Spinal cord (tissue), 10 donors: Measurements from ENCODE around the gene STAT4. TPM values are rescaled to one million over a fixed set of nuclear protein-coding genes. Genes with fewer than 3 reads are reported as not detected.

Experiments used
- DNase-seq, 6 donors: peaks; one replicate each; pipeline versions ENCODE4 v3.0.0 to v3.0.0-alpha.2; 2013 to 2015; ENCODE audit warnings: low spot score in 6 of 6, low read depth in 4 of 6
- H3K27ac ChIP-seq: one replicate; pipeline ENCODE4 v1.5.1; 2013; ENCODE audit warnings: low read depth, low read length, control low read depth
- H3K27me3 ChIP-seq: one replicate; pipeline ENCODE4 v1.6.1; 2013; ENCODE audit warnings: low read length; ENCODE audit not compliant: control insufficient read depth, insufficient read depth
- H3K36me3 ChIP-seq: one replicate; pipeline ENCODE4 v1.6.1; 2013; ENCODE audit warnings: low read length; ENCODE audit not compliant: control insufficient read depth, insufficient read depth
- H3K4me1 ChIP-seq: one replicate; pipeline ENCODE4 v1.6.1; 2013; ENCODE audit warnings: low read length; ENCODE audit not compliant: control insufficient read depth, insufficient read depth
- H3K4me3 ChIP-seq: one replicate; pipeline ENCODE4 v1.5.1; 2013; ENCODE audit warnings: low read depth, low read length, control low read depth
- H3K9me3 ChIP-seq: one replicate; pipeline ENCODE4 v1.6.1; 2013; ENCODE audit warnings: low read length; ENCODE audit not compliant: control insufficient read depth, insufficient read depth
- WGBS: methylation state at CpG from one replicate; pipeline ENCODE4 v1.1.5; 2013; ENCODE audit warnings: missing lambda C conversion rate; ENCODE audit not compliant: insufficient coverage; 5-methylcytosine and 5-hydroxymethylcytosine counted together
- polyA plus RNA-seq, 2 donors: library from polyadenylated mRNA; unstranded; fragments of 120-200 nt; gene quantifications; one replicate each; pipeline ENCODE4 v1.2.1, GENCODE V29; 2013; ENCODE audit not compliant: insufficient read length in 2 of 2
- total RNA-seq, 2 donors: library from RNA; depleted of rRNA in 1 of 2; stranded (reverse); fragments of 120-200 nt in 1 of 2; fragments of >200 nt in 1 of 2; gene quantifications; one replicate each; pipeline versions ENCODE4 v1.2.3 to v1.2.4, GENCODE V29; 2013 to 2014
- donor health status: healthy.

Gene STAT4
- total and polyA plus RNA-seq, 4 donors = 2.5 to 8.9 (median 7.4) TPM

DNA sequence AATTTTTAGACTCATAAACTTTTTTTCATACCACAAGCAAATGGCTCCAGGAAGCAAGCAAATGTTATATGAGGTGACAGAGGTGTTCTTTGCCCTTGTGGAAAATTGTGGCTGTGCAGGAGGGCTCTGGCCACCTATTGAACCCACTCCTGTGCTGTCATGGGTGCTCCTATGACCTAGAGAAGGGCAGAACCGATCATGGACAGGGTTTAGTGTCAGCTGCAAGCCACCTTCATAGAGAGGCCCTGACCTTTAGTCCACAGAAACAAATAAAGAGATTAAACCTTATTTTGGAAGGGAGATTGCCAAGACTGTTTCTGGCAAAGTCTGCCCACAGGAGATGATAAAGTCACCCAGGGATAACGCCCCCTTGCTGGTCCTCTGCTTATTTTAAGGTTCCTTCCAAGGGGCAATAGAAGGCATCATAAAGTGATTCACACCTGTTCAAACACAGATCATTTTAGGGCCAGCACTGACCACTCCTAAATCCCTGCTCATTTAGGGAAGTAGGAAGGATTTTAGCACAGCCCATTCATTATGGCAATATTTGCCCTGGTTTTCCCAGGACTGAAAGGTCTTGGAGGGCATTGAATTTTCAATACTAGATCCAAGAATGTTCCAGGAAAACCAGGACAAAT, 26.1 kb upstream of the STAT4 start:
- Histone ChIP-seq H3K27ac (no peak overlapping the region), H3K4me1 (no peaks in the 10 kb centered on the region), H3K27me3 (peaks cover 2% of the 10 kb centered on the region), H3K36me3 (no peaks in the 10 kb centered on the region), H3K4me3 (no peak overlapping the region), H3K9me3 (no peaks in the 10 kb centered on the region)
- no peak for DNase-seq
- WGBS = 83% methylated on average over 1 of the region's 2 CpGs

DNA sequence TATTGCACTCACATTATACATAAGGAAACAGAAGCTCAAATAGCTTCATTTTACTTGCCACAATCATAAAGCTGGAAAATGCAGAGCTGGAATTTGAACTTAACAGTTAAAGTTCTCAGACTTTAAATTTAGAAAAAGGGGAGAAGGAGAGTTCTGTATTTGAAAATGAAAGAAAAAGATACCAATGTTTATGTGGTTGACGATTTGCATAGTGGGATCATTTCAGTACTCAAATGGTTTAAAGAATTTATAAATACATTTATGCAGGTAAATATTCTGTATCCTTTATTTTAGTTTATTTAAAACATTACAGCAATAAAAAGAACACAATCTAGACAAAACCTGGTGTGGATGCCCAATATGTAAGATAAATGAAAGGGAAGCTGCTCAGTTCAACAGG, 25.5 kb upstream of the STAT4 start:
- Histone ChIP-seq H3K9me3 (no peaks in the 10 kb centered on the region), H3K4me3 (no peak overlapping the region), H3K4me1 (no peaks in the 10 kb centered on the region), H3K27ac (no peak overlapping the region), H3K36me3 (no peaks in the 10 kb centered on the region), H3K27me3 (peaks cover 2% of the 10 kb centered on the region)
- no peak for DNase-seq
- no CpG with 5 or more reads among the region's 1 CpG for WGBS

DNA sequence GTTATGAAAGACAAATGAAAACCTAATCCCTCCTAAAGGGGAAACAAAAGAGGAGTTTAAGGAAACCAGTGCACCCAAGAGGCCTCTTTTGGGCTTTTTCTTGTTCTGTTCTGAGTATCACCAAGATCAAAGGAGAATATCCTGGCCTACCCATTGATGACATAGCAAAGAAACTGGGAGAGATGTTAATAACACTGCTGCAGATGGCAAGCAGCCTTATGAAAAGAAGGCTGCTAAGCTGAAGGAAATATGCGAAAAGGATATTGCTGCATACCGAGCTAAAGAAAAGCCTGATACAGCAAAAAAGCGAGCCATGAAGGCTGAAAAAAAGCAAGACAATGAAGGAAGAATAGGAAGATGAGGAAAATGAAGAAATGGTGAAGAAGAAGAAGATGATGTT, 23.6 kb upstream of the STAT4 start:
- Histone ChIP-seq H3K36me3 (no peaks in the 10 kb centered on the region), H3K27me3 (peaks cover 2% of the 10 kb centered on the region), H3K4me1 (no peaks in the 10 kb centered on the region), H3K4me3 (no peak overlapping the region), H3K27ac (no peak overlapping the region), H3K9me3 (no peaks in the 10 kb centered on the region)
- no peak for DNase-seq
- 84% methylated on average over 3 of the region's 3 CpGs for WGBS

DNA sequence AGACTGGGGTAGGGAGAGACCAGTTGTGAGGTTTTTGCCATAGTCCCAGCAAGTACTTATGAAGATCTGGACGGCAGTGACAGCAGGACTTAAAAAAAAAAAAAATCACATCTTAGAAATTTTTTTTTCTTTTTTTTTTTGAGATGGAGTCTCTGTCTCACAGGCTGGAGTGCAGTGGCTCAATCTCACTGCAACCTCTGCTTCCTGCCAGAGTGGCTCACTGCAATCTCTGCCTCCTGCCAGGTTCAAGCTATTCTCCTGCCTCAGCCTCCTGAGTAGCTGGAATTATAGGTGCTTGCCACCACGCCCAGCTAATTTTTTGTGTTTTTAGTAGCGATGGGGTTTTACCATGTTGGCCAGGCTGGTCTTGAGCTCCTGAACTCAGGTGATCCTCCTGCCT, 22.4 kb upstream of the STAT4 start:
- Histone ChIP-seq H3K27me3 (no peaks in the 10 kb centered on the region), H3K9me3 (no peaks in the 10 kb centered on the region), H3K4me1 (no peaks in the 10 kb centered on the region), H3K4me3 (no peak overlapping the region), H3K27ac (no peak overlapping the region), H3K36me3 (no peaks in the 10 kb centered on the region)
- 100% methylated on average over 2 of the region's 3 CpGs for WGBS
- DNase-seq = no peak

DNA sequence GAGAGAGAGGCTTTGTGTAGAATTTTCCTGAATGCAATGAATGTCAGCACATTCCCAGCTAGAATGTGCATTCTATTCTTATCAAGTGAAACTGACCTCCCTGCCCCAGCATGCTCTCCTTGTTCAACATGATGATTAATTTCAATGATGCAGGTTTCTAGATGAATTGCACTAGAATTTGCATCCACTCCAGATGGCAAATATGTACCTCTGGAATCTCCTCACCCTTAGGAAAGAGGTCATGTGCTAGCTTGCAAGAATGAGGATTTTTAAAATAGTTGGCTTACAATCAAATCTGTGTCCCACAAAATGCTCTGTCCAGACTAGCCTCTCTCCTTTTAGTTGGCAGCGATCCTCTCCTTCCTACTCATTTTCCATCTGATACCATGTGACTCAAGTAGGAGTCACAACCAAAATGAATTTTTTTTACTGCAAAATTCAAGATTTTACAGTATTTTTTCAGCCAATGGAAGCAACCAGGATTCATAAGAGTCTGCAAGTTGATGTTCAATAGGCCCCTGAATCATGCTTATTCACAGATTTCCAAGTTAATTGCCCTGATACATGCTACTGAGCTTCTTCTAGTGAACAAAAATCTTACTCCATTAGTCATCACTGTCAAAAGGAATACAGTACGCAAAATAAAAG, 21.0 kb upstream of the STAT4 start:
- WGBS = 82% methylated on average over 1 of the region's 2 CpGs
- H3K4me1 ChIP-seq = no peaks in the 10 kb centered on the region
- no peaks in the 10 kb centered on the region for H3K36me3 ChIP-seq
- no peak overlapping the region for H3K4me3 ChIP-seq
- peak overlapping the region; percentile 42 for H3K27ac ChIP-seq
- H3K9me3 ChIP-seq = no peaks in the 10 kb centered on the region
- DNase-seq = no peak
- H3K27me3 ChIP-seq = no peaks in the 10 kb centered on the region

DNA sequence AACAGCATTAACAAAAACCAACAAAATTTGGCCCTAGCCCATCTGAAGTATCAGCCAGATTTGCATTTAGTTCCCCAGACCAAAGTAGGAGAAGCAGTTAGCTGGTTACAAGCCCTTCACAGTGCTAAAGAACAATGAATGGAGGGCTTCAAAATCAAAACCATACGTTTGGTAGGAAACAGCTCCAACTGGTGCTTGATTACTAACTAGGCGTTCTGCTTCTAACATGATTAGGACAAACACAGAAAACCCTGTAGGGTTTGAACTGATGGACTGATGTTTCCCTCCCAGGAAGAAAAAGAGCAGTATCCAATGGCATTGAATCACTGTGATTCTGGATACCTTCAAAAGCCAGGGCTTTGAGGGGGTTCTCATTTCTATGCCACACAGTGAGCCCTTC, 20.5 kb upstream of the STAT4 start:
- no peaks in the 10 kb centered on the region for H3K9me3 ChIP-seq
- no peak overlapping the region for H3K4me3 ChIP-seq
- no CpG with 5 or more reads among the region's 2 CpGs for WGBS
- H3K27me3 ChIP-seq = no peaks in the 10 kb centered on the region
- H3K36me3 ChIP-seq = no peaks in the 10 kb centered on the region
- no peak for DNase-seq
- H3K27ac ChIP-seq = peak overlapping the region; percentile 42
- H3K4me1 ChIP-seq = no peaks in the 10 kb centered on the region

DNA sequence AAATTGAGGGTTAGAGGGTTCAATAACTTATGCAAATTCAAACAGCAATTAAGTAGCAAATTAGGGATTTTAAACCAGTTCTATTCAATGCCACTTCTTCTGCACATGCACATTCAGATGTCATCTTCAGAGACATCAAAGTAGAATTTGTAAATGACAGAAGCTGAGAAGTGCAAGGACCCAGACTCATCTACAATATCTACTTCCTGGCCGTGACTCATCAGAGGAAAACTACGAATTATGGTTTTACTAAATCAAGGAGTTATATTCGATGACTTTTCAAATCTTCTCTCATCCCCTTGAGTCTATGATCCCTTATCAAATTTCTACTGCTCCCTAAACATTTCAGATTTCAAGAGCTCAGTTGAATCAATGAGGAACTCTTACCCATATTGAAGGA, 20.0 kb upstream of the STAT4 start:
- H3K36me3 ChIP-seq = no peaks in the 10 kb centered on the region
- no peaks in the 10 kb centered on the region for H3K9me3 ChIP-seq
- no CpG with 5 or more reads among the region's 3 CpGs for WGBS
- peak overlapping the region; percentile 42 for H3K27ac ChIP-seq
- no peaks in the 10 kb centered on the region for H3K4me1 ChIP-seq
- no peak overlapping the region for H3K4me3 ChIP-seq
- no peaks in the 10 kb centered on the region for H3K27me3 ChIP-seq
- DNase-seq = no peak

DNA sequence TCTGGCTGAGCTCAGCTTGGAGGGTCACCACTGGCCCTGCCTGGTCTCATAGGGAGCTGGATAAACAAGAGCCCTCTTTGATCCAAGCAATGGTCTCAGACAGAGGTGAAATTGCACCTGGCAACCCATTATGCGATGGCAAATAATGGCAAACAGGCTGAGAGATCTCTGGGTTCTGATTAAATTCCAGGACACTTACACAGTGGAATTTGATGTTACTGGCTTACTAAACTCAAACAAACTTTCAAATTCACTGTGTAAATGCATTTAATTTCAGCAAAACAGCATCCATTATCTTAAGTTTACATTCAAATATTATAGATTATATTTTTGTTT, 19.5 kb upstream of the STAT4 start:
- Histone ChIP-seq H3K36me3 (no peaks in the 10 kb centered on the region), H3K9me3 (no peaks in the 10 kb centered on the region), H3K4me3 (no peak overlapping the region), H3K4me1 (no peaks in the 10 kb centered on the region), H3K27me3 (no peaks in the 10 kb centered on the region), H3K27ac (no peak overlapping the region)
- no CpG with 5 or more reads among the region's 1 CpG for WGBS
- no peak for DNase-seq

DNA sequence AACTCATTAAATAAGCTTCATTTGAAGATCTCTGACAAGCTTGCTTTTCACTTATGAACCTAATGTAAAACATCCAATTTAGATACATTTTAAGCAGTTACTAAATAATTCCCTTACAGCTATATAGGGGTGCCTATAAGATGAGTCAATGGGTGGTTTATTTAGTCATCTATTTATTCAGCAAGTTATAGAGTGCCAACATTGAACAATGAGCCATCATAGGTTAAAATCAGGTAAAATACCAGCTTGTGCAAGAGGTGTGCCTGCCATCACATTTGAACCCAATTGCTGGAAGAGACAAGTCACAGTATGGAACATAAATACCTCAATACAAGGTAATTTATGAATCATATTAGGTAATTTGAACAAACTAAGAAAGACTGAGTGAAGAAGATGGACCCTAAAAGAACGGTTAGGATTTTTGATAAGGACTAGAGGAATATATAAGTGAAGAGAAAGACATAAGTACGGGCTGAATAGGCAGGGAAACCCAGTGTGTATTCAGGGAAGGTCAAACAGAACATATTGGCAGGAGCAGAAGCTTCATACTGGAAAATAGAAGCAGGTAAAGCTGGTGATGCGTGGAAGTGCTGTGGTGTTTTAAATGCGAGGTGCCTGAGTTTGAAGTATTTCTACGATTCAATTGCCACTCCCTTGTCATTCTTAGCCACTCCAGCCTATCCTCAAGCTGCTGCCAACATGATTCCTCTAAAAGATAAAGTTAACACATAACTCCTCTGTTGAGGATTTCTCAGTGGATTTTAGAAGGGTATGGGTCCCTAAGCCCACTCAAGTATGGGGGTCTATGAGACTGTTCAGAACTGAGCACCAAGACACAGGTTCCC, 18.9 kb upstream of the STAT4 start:
- Histone ChIP-seq H3K27me3 (no peaks in the 10 kb centered on the region), H3K27ac (no peak overlapping the region), H3K4me3 (no peak overlapping the region), H3K36me3 (no peaks in the 10 kb centered on the region), H3K9me3 (no peaks in the 10 kb centered on the region), H3K4me1 (no peaks in the 10 kb centered on the region)
- WGBS = 95% methylated on average over 2 of the region's 5 CpGs
- no peak for DNase-seq

DNA sequence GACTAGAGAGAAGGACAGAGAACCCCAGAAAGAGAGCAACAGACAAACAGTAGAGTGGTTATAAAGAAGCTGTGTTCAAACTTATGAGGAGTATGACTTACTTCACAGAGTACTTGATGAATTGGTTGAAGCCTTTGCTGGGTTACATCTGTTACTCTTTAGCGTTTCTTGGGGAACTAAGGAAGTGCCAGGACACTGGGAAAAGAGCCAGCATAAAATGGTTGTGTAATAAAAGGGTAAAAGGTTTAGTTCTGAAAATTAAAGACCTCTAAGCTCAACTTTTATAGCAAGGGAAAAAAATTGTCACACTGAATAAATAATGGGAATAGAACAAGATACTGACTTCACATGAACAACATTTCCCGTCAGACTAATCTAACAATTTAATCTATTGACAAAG, 17.0 kb upstream of the STAT4 start:
- WGBS = 67% methylated on average over 1 of the region's 2 CpGs
- DNase-seq = no peak
- H3K4me3 ChIP-seq = no peak overlapping the region
- no peaks in the 10 kb centered on the region for H3K9me3 ChIP-seq
- H3K27me3 ChIP-seq = no peaks in the 10 kb centered on the region
- no peak overlapping the region for H3K27ac ChIP-seq
- H3K36me3 ChIP-seq = no peaks in the 10 kb centered on the region
- no peaks in the 10 kb centered on the region for H3K4me1 ChIP-seq
